Liver (tissue), 9 donors: ENCODE data around the gene ANKDD1A. TPM values are rescaled to one million over a fixed set of nuclear protein-coding genes. Genes with fewer than 3 reads are reported as not detected.
A peak's percentile ranks its signal among the peaks of the same experiment; 100 is the strongest.

Experiments
- DNase-seq: peaks from one replicate; pipeline ENCODE4 v3.0.0-alpha.2; 2017; ENCODE audit warnings: low spot score
- H3K27ac ChIP-seq, 2 donors: one replicate each; pipeline ENCODE4 v1.7.0; 2013; ENCODE audit warnings: inconsistent platforms in 2 of 2, low read length in 2 of 2, control low read depth in 1 of 2, low read depth in 1 of 2, mild to moderate bottlenecking in 1 of 2
- H3K27me3 ChIP-seq, 4 donors: one replicate each; pipeline versions ENCODE4 v1.6.1 to v1.7.0; 2013; ENCODE audit warnings: low read length in 3 of 4, inconsistent platforms in 1 of 4, mild to moderate bottlenecking in 1 of 4, moderate library complexity in 1 of 4; ENCODE audit not compliant: control insufficient read depth in 4 of 4, insufficient read depth in 4 of 4
- H3K36me3 ChIP-seq, 4 donors: one replicate each; pipeline versions ENCODE4 v1.6.1 to v1.7.0; 2013; ENCODE audit warnings: low read length in 3 of 4, mild to moderate bottlenecking in 3 of 4, low read depth in 1 of 4, moderate library complexity in 1 of 4; ENCODE audit not compliant: control insufficient read depth in 4 of 4, insufficient read depth in 3 of 4
- H3K4me1 ChIP-seq, 4 donors: one replicate each; pipeline versions ENCODE4 v1.6.1 to v1.7.0; 2013; ENCODE audit warnings: low read length in 3 of 4, mild to moderate bottlenecking in 3 of 4, moderate library complexity in 1 of 4; ENCODE audit not compliant: control insufficient read depth in 4 of 4, insufficient read depth in 4 of 4
- H3K4me3 ChIP-seq, 3 donors: one replicate each; pipeline versions ENCODE4 v1.6.1 to v1.7.0; 2013; ENCODE audit warnings: low read length in 3 of 3, control low read depth in 1 of 3, low read depth in 1 of 3, mild to moderate bottlenecking in 1 of 3
- H3K9ac ChIP-seq, 2 donors: one replicate each; pipeline ENCODE4 v1.7.0; 2013; ENCODE audit warnings: low read length in 2 of 2, mild to moderate bottlenecking in 2 of 2, moderate library complexity in 2 of 2, control low read depth in 1 of 2, low read depth in 1 of 2
- H3K9me3 ChIP-seq, 4 donors: one replicate each; pipeline versions ENCODE4 v1.6.1 to v1.7.0; 2013; ENCODE audit warnings: low read length in 3 of 4; ENCODE audit not compliant: control insufficient read depth in 4 of 4
- EGR1 ChIP-seq, 2 donors: IDR thresholded peaks; 2 replicates each; pipeline ENCODE4 v1.6.1; 2016 to 2018; ENCODE audit warnings: antibody characterized with exemption in 2 of 2, low read depth in 2 of 2
- FOXA1 ChIP-seq: IDR thresholded peaks from 2 replicates; pipeline ENCODE4 v1.6.1; 2016; ENCODE audit warnings: antibody characterized with exemption
- FOXA2 ChIP-seq: IDR thresholded peaks from 2 replicates; pipeline ENCODE4 v1.6.1; 2016; ENCODE audit warnings: antibody characterized with exemption
- GABPA ChIP-seq, 2 donors: IDR thresholded peaks in 1 of 2; conservative IDR thresholded peaks in 1 of 2; 2 replicates each; pipeline ENCODE4 v1.6.1; 2016; ENCODE audit warnings: antibody characterized with exemption in 2 of 2, mild to moderate bottlenecking in 1 of 2, moderate library complexity in 1 of 2
- HNF4A ChIP-seq, 2 donors: conservative IDR thresholded peaks; 2 replicates each; pipeline ENCODE4 v1.6.1; 2016; ENCODE audit warnings: antibody characterized with exemption in 2 of 2, mild to moderate bottlenecking in 2 of 2
- HNF4G ChIP-seq: IDR thresholded peaks from 2 replicates; pipeline ENCODE4 v1.6.1; 2016; ENCODE audit warnings: antibody characterized with exemption
- MAX ChIP-seq: IDR thresholded peaks from 2 replicates; pipeline ENCODE4 v1.6.1; 2016; ENCODE audit warnings: antibody characterized with exemption
- NR2F2 ChIP-seq: IDR thresholded peaks from 2 replicates; pipeline ENCODE4 v1.6.1; 2016; ENCODE audit warnings: antibody characterized with exemption
- RAD21 ChIP-seq, 2 donors: IDR thresholded peaks; 2 replicates each; pipeline ENCODE4 v1.6.1; 2016; ENCODE audit warnings: antibody characterized with exemption in 2 of 2, mild to moderate bottlenecking in 2 of 2
- REST ChIP-seq: IDR thresholded peaks from 2 replicates; pipeline ENCODE4 v1.6.1; 2016; ENCODE audit warnings: antibody characterized with exemption, mild to moderate bottlenecking
- RXRA ChIP-seq, 2 donors: IDR thresholded peaks; 2 replicates each; pipeline ENCODE4 v1.6.1; 2017 to 2018; ENCODE audit warnings: antibody characterized with exemption in 2 of 2, mild to moderate bottlenecking in 1 of 2
- SP1 ChIP-seq: IDR thresholded peaks from 2 replicates; pipeline ENCODE4 v1.6.1; 2018; ENCODE audit warnings: antibody characterized with exemption, mild to moderate bottlenecking
- YY1 ChIP-seq: IDR thresholded peaks from 2 replicates; pipeline ENCODE4 v1.6.1; 2016; ENCODE audit warnings: antibody characterized with exemption, mild to moderate bottlenecking
- WGBS: extraction: QIAGEN DNeasy Blood & Tissue Kit; methylation state at CpG from one replicate; pipeline ENCODE4 v1.1.7; 2013; 5-methylcytosine and 5-hydroxymethylcytosine counted together
- polyA plus RNA-seq, 2 donors: library from polyadenylated mRNA; stranded (reverse) in 1 of 2; unstranded in 1 of 2; fragments of 200-250 nt in 1 of 2; fragments of >200 nt in 1 of 2; fragmentation: Nextera tagmentation in 1 of 2; extraction: Ambion mirVana in 1 of 2; gene quantifications; one replicate each; pipeline versions ENCODE4 v1.2.1 to v1.2.3, GENCODE V29; 2013 to 2015
- total RNA-seq, 2 donors: library from RNA; depleted of rRNA; stranded (reverse); fragments of >200 nt; gene quantifications; one replicate each; pipeline ENCODE4 v1.2.3, GENCODE V29; 2014
- TF ChIP-seq, protein P1 (sequence below): fragments of 150-350 bp; IDR thresholded peaks from 2 replicates; pipeline ENCODE4 v1.5.1; 2017; ENCODE audit warnings: improper control_type of control experiment, low read depth, low read length; ENCODE audit not compliant: missing input control
- TF ChIP-seq, protein P2 (sequence below): IDR thresholded peaks from 2 replicates; pipeline ENCODE4 v1.6.1; 2016; ENCODE audit warnings: antibody characterized with exemption
- TF ChIP-seq, protein P3 (sequence below): IDR thresholded peaks from 2 replicates; pipeline ENCODE4 v1.6.1; 2016; ENCODE audit warnings: antibody characterized with exemption
- donor health status: healthy.
- donor health status: healthy.
- donor health status: healthy.
- donor health status: healthy.
- donor health status: healthy.

The ANKDD1A gene
- total and polyA plus RNA-seq, 4 donors = 0.32 to 1.0 (median 0.59) TPM

GRCh38 chr15:64904189-64904588, 7.5 kb upstream of the ANKDD1A start (continued):
- TF ChIP-seq, protein P1, sequence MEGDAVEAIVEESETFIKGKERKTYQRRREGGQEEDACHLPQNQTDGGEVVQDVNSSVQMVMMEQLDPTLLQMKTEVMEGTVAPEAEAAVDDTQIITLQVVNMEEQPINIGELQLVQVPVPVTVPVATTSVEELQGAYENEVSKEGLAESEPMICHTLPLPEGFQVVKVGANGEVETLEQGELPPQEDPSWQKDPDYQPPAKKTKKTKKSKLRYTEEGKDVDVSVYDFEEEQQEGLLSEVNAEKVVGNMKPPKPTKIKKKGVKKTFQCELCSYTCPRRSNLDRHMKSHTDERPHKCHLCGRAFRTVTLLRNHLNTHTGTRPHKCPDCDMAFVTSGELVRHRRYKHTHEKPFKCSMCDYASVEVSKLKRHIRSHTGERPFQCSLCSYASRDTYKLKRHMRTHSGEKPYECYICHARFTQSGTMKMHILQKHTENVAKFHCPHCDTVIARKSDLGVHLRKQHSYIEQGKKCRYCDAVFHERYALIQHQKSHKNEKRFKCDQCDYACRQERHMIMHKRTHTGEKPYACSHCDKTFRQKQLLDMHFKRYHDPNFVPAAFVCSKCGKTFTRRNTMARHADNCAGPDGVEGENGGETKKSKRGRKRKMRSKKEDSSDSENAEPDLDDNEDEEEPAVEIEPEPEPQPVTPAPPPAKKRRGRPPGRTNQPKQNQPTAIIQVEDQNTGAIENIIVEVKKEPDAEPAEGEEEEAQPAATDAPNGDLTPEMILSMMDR = no peak
- TF ChIP-seq HNF4G (no peak), GABPA (IDR thresholded peaks at IDR 0.05 in 1 of 2, conservative IDR thresholded peaks at IDR 0.05 in 1 of 2) (no peak), YY1 (no peak)

GRCh38 chr15:64905119-64905831, 6.4 kb upstream of the ANKDD1A start:
- Histone ChIP-seq H3K4me3 (peak overlapping the region in 2 of 3 donors; percentile 5 to 32), H3K27ac (no peak overlapping the region), H3K4me1 (peaks cover 0 to 6% (median 2%) of the 10 kb centered on the region in 4 donors), H3K9me3 (peaks cover 0 to 4% (median 0%) of the 10 kb centered on the region in 4 donors), H3K27me3 (no peaks in the 10 kb centered on the region), H3K36me3 (no peaks in the 10 kb centered on the region), H3K9ac (no peak overlapping the region)
- TF ChIP-seq, protein P1 = peak; percentile 80
- TF ChIP-seq RAD21 (IDR thresholded peaks at IDR 0.05) = peak; percentile 83 to 92
- no peak for TF ChIP-seq YY1
- WGBS = 18% methylated on average over 29 of the region's 30 CpGs
- peak; percentile 69 for DNase-seq

DNA sequence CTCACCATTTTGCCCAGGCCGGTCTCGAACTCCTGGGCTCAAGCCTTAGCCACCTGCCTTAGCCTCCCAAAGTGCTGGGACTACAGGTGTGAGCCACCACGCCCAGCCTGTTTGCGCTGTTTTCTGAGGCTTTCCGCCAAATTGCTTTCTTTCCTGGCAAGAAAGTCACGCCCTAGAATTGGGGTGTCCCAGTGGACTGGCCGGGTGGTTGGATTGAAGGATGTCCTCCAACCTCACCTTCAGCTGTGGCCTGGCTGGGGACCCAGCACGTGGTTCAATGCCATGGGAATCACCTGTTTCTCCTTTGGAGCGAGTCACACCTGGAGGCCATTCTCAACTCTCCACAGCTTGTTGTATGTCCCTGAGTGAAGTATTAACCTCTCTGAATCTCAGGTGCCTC, 5.8 kb upstream of the ANKDD1A start:
- Histone ChIP-seq H3K27ac (no peak overlapping the region), H3K36me3 (no peaks in the 10 kb centered on the region), H3K4me3 (no peak overlapping the region), H3K27me3 (no peaks in the 10 kb centered on the region), H3K9me3 (peaks cover 0 to 4% (median 0%) of the 10 kb centered on the region in 4 donors), H3K4me1 (peaks cover 0 to 6% (median 2%) of the 10 kb centered on the region in 4 donors), H3K9ac (no peak overlapping the region)
- no peak for DNase-seq
- WGBS = 91% methylated on average over 9 of the region's 9 CpGs
- TF ChIP-seq NR2F2 (no peak), GABPA (IDR thresholded peaks at IDR 0.05 in 1 of 2, conservative IDR thresholded peaks at IDR 0.05 in 1 of 2) (no peak), MAX (no peak), SP1 (no peak), FOXA1 (no peak), EGR1 (IDR thresholded peaks at IDR 0.05; ENCODE audit: low read depth in 2 of 2) (no peak), FOXA2 (no peak), HNF4A (conservative IDR thresholded peaks at IDR 0.05) (no peak), REST (no peak), HNF4G (no peak), RAD21 (IDR thresholded peaks at IDR 0.05) (no peak), RXRA (IDR thresholded peaks at IDR 0.05) (no peak)
- TF ChIP-seq, protein P1 = no peak
- TF ChIP-seq, protein P2, sequence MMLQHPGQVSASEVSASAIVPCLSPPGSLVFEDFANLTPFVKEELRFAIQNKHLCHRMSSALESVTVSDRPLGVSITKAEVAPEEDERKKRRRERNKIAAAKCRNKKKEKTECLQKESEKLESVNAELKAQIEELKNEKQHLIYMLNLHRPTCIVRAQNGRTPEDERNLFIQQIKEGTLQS = no peak
- TF ChIP-seq, protein P3, sequence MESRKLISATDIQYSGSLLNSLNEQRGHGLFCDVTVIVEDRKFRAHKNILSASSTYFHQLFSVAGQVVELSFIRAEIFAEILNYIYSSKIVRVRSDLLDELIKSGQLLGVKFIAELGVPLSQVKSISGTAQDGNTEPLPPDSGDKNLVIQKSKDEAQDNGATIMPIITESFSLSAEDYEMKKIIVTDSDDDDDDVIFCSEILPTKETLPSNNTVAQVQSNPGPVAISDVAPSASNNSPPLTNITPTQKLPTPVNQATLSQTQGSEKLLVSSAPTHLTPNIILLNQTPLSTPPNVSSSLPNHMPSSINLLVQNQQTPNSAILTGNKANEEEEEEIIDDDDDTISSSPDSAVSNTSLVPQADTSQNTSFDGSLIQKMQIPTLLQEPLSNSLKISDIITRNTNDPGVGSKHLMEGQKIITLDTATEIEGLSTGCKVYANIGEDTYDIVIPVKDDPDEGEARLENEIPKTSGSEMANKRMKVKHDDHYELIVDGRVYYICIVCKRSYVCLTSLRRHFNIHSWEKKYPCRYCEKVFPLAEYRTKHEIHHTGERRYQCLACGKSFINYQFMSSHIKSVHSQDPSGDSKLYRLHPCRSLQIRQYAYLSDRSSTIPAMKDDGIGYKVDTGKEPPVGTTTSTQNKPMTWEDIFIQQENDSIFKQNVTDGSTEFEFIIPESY = no peak
